Measurements from ENCODE around the gene PHC3. TPM values are rescaled to one million over a fixed set of nuclear protein-coding genes. Genes with fewer than 3 reads are reported as not detected.
A peak's percentile ranks its signal among the peaks of the same experiment; 100 is the strongest.

The PHC3 gene
- total RNA-seq, 2 donors from 2014 or later, result 22.9 to 27.5 TPM

DNA sequence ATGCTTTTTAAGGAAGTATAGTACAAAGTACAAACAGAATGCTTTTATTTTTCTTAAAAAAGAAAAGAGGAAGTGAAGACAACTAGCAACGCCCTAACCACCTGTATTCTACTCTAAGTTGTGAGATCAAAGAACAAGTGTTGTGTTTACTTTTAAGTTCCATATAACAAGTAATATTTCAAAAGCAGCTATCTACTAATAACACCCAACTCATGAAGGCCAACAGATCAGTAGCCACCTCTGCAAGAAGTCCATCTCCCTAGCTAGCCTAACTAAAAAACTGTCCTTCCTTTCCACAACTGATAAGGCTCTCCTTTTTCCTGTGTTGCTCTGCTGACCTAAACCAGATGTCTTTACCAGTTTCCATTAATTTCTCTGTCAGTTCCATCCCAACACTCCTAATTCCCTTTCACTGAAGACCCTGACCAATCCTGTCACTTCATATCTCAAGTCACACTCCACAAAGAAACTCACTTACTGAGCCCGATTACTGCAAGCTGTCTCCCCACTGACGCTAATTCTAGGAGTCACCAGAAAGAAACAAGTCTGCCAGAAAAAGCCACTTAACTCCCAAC is 26.9 kb downstream of the PHC3 start:
- Histone ChIP-seq H3K27ac (ENCODE audit: low read depth, low read length) (no peak overlapping the region), H3K9ac (ENCODE audit: extremely low read depth, low read length, poor library complexity, severe bottlenecking) (no peak overlapping the region), H3K4me1 (ENCODE audit: control insufficient read depth, insufficient read depth, low read length) (no peaks in the 10 kb centered on the region), H3K9me3 (ENCODE audit: control insufficient read depth, low read length) (no peaks in the 10 kb centered on the region), H3K4me3 (ENCODE audit: low read length) (no peak overlapping the region), H3K36me3 (ENCODE audit: control insufficient read depth, insufficient read depth, low read length) (peaks cover 8% of the 10 kb centered on the region), H3K27me3 (ENCODE audit: control insufficient read depth, insufficient read depth, low read length, poor library complexity, severe bottlenecking) (no peaks in the 10 kb centered on the region)
- Mint-ChIP-seq H3K27ac (peak overlapping the region; percentile 38), H3K4me3 (no peak overlapping the region), H3K36me3 (ENCODE audit: low read depth) (peaks cover 18% of the 10 kb centered on the region), H3K27me3 (ENCODE audit: insufficient read depth) (no peaks in the 10 kb centered on the region), H3K4me1 (peaks cover 9% of the 10 kb centered on the region), H3K9me3 (no peaks in the 10 kb centered on the region)
- WGBS, 2 experiments (ENCODE audit: insufficient coverage in 1 of 2, insufficient read length in 1 of 2), result 90 to 93% methylated on average over 2 to 3 of the region's 3 CpGs
- TF ChIP-seq, protein P1, sequence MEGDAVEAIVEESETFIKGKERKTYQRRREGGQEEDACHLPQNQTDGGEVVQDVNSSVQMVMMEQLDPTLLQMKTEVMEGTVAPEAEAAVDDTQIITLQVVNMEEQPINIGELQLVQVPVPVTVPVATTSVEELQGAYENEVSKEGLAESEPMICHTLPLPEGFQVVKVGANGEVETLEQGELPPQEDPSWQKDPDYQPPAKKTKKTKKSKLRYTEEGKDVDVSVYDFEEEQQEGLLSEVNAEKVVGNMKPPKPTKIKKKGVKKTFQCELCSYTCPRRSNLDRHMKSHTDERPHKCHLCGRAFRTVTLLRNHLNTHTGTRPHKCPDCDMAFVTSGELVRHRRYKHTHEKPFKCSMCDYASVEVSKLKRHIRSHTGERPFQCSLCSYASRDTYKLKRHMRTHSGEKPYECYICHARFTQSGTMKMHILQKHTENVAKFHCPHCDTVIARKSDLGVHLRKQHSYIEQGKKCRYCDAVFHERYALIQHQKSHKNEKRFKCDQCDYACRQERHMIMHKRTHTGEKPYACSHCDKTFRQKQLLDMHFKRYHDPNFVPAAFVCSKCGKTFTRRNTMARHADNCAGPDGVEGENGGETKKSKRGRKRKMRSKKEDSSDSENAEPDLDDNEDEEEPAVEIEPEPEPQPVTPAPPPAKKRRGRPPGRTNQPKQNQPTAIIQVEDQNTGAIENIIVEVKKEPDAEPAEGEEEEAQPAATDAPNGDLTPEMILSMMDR (conservative IDR thresholded peaks at IDR 0.05), result no peak
- DNase-seq, result no peak

GRCh38 chr3:170154084-170154483 is 27.4 kb downstream of the PHC3 start:
- no peaks in the 10 kb centered on the region for H3K27me3 ChIP-seq (ENCODE audit: control insufficient read depth, insufficient read depth, low read length, poor library complexity, severe bottlenecking)
- H3K27ac ChIP-seq (ENCODE audit: low read depth, low read length), result no peak overlapping the region
- no peak overlapping the region for H3K9ac ChIP-seq (ENCODE audit: extremely low read depth, low read length, poor library complexity, severe bottlenecking)
- no peak overlapping the region for H3K4me3 ChIP-seq (ENCODE audit: low read length)
- no peaks in the 10 kb centered on the region for H3K9me3 ChIP-seq (ENCODE audit: control insufficient read depth, low read length)
- TF ChIP-seq, protein P1 (conservative IDR thresholded peaks at IDR 0.05), result no peak
- peaks cover 16% of the 10 kb centered on the region for H3K36me3 Mint-ChIP-seq (ENCODE audit: low read depth)
- H3K36me3 ChIP-seq (ENCODE audit: control insufficient read depth, insufficient read depth, low read length), result peaks cover 8% of the 10 kb centered on the region
- no peaks in the 10 kb centered on the region for H3K4me1 ChIP-seq (ENCODE audit: control insufficient read depth, insufficient read depth, low read length)
- no peak overlapping the region for H3K4me3 Mint-ChIP-seq
- no peaks in the 10 kb centered on the region for H3K9me3 Mint-ChIP-seq
- no peak for DNase-seq
- peaks cover 9% of the 10 kb centered on the region for H3K4me1 Mint-ChIP-seq
- 75 to 98% methylated on average over 1 to 2 of the region's 3 CpGs for WGBS, 2 experiments (ENCODE audit: insufficient coverage in 1 of 2, insufficient read length in 1 of 2)
- no peak overlapping the region for H3K27ac Mint-ChIP-seq
- no peaks in the 10 kb centered on the region for H3K27me3 Mint-ChIP-seq (ENCODE audit: insufficient read depth)

DNA sequence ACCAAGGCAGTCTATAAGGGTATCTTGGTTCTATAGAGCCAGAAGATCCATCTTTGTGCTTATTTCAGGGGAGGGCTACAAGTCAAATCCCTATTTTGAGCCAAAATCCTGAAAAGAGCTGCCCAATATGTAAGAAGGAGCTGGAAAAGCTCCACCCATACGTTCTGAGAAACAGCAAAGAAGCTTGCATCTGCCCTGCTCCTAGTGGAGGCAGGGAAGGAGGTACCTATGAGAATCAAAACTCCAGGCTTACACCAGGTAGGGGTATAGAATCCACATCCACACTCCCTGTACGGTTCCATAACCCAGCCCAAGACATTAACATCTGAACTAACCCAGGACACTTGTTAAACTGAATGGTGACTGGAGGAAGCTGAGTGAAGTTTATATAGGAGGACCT is 30.0 kb downstream of the PHC3 start:
- WGBS, 2 experiments (ENCODE audit: insufficient coverage in 1 of 2, insufficient read length in 1 of 2), result 57 to 97% methylated on average over 1 of the region's 2 CpGs
- H3K4me1 Mint-ChIP-seq, result peaks cover 9% of the 10 kb centered on the region
- no peak overlapping the region for H3K4me3 Mint-ChIP-seq

More for the DNA sequence above, 30.0 kb downstream of the PHC3 start:
- no peak for DNase-seq
- H3K9ac ChIP-seq (ENCODE audit: extremely low read depth, low read length, poor library complexity, severe bottlenecking), result no peak overlapping the region
- Mint-ChIP-seq H3K9me3 (no peaks in the 10 kb centered on the region), H3K36me3 (ENCODE audit: low read depth) (peaks cover 19% of the 10 kb centered on the region), H3K27me3 (ENCODE audit: insufficient read depth) (no peaks in the 10 kb centered on the region), H3K27ac (no peak overlapping the region)
- H3K4me3 ChIP-seq (ENCODE audit: low read length), result no peak overlapping the region
- H3K36me3 ChIP-seq (ENCODE audit: control insufficient read depth, insufficient read depth, low read length), result peaks cover 9% of the 10 kb centered on the region
- H3K4me1 ChIP-seq (ENCODE audit: control insufficient read depth, insufficient read depth, low read length), result no peaks in the 10 kb centered on the region
- no peaks in the 10 kb centered on the region for H3K27me3 ChIP-seq (ENCODE audit: control insufficient read depth, insufficient read depth, low read length, poor library complexity, severe bottlenecking)
- TF ChIP-seq, protein P1 (conservative IDR thresholded peaks at IDR 0.05), result no peak
- no peak overlapping the region for H3K27ac ChIP-seq (ENCODE audit: low read depth, low read length)
- no peaks in the 10 kb centered on the region for H3K9me3 ChIP-seq (ENCODE audit: control insufficient read depth, low read length)
